Head of caudate nucleus (tissue), 42 donors: Measurements from ENCODE around the gene IL3RA.
"Not testable (repeated sequence)": the region's sequence is repeated elsewhere in the genome, so short reads cannot be mapped to it uniquely, and the experiment has no call there.

ENCODE experiments used
- DNase-seq, 42 donors: peaks; one replicate each; pipeline versions ENCODE4 v3.0.0 to v3.0.0-alpha.2; 2020 to 2021; ENCODE audit warnings: mixed read lengths in 7 of 42
- intact Hi-C: fragments of 100-400 bp; cut with DNase I; formaldehyde crosslinking; loops from one replicate; pipeline ENCODE4 v1.15.0; 2022

Gene IL3RA

DNA sequence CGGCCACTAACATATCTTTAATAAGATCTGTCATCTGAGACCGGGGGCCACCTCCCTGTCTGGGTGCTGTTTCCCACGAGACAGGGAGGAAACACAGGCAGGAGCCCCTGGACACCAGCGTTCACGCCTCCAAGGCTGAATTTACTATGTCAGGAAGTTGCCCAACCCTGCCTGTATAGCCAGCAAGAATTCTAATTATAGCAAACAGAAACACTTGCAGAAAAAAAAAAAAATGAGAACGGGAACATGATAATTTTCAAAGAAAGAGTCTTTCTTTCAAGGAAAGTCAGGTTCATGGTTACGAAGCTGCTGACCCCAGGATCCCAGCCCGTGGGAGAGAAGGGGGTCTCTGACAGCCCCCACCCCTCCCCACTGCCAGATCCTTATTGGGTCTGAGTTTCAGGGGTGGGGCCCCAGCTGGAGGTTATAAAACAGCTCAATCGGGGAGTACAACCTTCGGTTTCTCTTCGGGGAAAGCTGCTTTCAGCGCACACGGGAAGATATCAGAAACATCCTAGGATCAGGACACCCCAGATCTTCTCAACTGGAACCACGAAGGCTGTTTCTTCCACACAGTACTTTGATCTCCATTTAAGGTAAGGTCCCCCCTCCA lies at the start of gene IL3RA:
Gene IL3RA (plus strand): TSS at position 455 of the 613 bp plus-strand sequence. CDS start 4,981 bp downstream, outside the sequence.
- intact Hi-C loops: no loop called here
- peak in 25 of 42 donors; percentile 18 to 63 (median 36) for DNase-seq

DNA sequence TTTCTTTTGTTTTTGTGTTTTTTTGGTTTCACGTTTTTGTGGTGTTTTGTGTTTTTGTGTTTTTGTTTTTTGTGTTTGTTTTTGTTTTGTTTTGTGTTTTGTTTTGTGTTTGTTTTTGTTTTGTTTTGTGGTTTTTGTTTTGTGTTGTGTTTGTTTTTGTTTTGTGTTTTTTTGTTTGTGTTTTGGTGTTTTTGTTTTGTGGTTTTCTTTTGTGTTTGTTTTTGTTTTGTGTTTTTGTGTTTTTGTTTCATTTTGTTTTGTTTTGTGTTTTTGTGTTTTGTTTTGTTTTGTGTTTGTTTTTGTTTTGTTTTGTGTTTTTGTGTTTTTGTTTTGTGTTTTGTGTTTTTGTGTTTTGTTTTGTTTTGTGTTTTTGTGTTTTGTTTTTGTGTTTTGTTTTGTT lies 47.0 kb upstream of the IL3RA start:
- intact Hi-C loops: no loop called here
- DNase-seq: no peak

DNA sequence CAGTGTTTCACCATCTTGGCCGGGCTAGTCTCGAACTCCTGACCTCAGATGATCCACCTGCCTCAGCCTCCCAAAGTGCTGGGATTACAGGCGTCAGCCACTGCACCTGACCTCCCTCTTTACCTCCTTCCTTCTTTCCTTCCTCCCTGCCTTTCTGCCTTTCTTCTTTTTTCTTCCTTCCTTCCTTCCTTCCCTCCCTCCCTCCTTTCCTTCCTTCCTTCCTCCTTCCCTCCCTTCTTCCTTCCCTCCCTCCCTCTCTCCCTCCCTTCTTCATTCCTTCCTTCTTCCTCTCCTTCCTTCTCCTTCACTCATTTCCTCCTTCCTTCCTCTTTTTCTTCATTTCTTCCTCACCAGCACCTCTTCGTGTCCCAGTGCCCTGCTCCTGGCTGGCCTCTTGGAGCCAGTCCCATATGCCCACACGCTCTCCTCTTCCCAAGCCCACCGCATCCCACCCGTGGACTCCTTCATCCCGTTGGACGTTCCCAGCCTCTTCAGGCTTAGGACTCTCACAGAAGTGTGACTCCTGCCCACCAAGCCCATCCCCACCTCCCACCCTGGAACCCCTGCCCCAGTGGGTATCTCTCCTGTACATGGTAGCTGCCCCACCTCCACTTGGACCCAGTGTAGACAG lies 45.4 kb upstream of the IL3RA start:
- intact Hi-C loops: no loop called here
- DNase-seq: no peak

DNA sequence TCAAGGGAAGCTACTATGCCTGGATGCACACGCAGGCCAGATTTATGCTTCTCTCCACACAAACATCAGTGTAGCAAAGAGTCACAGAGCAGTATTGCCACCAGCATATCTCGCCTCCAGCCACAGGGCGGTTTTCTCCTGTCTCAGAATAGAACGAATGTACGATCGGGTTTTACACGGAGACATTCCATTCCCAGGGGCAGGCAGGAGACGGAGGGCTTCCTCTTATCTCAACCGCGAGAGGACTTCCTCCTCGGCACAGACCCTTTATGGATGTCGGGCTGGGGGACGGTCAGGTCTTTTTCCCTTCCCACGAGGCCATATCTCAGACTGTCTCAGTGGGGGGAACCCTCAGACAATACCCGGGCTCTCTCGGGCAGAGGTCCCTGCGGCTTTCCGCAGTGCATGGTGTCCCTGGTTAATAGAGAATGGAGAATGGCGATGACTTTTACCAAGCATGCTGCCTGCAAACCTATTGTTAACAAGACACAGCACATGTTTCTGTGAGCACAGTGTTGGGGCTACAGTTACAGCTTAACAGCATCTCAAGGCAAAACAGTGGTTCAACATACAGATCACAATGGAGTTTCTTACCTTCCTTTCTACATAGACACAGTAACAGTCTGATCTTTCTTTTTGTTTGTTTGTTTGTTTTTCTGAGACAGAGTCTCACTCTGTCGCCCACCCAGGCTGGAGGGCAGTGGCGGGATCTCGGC lies 43.9 kb upstream of the IL3RA start:
- intact Hi-C loops: no loop called here

DNA sequence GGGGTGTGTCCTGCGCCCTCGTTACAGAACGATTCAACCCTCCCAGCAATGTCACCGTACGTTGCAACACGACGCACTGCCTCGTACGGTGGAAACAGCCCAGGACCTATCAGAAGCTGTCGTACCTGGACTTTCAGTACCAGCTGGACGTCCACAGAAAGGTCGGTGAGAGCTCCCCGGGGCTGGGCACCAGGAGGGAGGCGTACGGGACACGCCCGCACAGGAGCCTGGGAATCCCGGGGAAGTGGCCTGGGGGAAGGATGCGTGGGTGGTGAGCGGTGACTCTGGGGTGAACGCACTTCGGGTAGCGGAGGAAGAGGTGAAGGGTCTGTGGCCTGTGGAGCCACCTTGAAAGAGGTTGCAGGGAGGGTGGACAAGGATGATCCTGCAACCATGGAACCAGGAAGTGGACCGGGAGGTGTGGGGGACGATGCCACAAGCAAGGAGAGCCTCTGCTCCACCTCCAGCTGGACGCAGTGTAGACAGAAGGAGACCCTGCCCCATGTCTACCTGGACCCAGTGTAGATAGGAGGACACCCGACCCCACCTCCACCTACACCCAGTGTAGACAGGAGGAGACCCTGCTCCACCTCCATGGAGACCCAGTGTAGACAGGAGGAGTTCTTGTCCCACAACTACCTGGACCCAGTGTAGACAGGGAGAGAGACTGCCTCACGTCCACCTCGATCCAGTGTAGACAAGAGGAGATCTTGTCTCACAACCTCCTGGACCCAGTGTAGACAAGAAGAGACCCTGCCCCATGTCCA lies 42.1 kb upstream of the IL3RA start:
- no peak for DNase-seq
- intact Hi-C loops: no loop called here

More for the DNA sequence above, 43.9 kb upstream of the IL3RA start:
- peak in 4 of 42 donors; percentile 13 to 43 (median 22) for DNase-seq

DNA sequence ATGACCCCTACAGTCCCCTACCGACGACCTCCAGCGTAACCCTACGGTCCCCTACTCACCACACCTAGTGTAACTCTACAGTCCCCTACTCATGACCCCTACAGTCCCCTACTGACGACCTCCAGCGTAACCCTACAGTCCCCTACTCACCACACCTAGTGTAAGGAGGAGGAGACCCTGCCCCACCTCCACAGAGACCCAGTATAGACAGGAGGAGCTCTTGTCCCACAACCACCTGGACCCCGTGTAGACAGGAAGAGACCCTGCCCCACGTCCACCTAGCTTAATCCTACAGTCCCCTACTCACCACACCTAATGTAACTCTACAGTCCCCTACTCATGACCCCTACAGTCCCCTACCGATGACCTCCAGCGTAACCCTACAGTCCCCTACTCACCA lies 41.0 kb upstream of the IL3RA start:
- intact Hi-C loops: no loop called here
- no peak for DNase-seq

DNA sequence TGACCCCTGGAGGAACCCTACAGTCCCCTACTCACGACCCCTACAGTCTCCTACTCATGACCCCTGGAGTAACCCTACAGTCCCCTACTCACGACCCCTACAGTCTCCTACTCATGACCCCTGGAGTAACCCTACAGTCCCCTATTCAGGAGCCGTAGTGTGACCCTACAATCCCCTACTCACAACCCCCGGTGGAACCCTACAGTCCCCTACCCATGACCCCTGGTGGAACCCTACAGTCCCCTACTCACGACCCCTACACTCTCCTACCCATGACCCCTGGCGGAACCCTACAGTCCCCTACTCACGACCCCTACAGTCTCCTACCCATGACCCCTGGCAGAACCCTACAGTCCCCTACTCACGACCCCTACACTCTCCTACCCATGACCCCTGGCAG lies 39.0 kb upstream of the IL3RA start:
- intact Hi-C loops, DNase-seq: not testable (repeated sequence)

DNA sequence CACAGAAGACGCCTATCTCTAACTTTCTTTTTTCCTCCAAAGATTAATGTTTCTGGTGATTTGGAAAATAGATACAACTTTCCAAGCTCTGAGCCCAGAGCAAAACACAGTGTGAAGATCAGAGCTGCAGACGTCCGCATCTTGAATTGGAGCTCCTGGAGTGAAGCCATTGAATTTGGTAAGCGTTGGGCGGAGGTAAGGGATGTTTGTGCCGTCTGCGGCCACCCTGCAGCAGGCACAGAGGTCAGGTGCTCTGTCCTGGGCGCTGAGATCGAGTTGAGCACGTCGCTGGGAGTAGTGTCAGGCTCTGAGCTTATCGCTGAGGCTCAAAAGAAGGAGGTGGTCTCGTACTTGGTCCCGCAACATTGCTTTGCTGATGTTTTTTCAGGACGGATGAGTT lies 36.1 kb upstream of the IL3RA start:
- intact Hi-C loops: no loop called here
- DNase-seq: no peak

DNA sequence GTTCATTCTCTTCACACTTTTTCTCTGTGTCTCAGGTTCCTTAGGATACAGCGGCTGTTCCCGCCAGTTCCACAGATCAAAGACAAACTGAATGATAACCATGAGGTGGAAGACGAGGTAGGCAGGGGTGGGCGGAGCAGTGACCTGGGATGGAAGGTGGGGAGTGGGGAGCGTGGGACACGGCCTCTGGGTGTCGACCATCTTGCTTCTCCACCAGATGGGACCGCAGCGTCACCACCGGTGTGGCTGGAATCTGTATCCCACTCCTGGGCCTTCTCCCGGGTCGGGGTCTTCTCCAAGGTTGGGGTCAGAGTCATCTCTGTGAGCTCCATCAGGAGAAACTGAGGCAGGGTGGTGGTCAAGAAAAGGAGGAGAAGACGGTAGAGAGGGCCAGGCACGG lies 31.2 kb upstream of the IL3RA start:
- DNase-seq: no peak
- intact Hi-C loops: no loop called here

DNA sequence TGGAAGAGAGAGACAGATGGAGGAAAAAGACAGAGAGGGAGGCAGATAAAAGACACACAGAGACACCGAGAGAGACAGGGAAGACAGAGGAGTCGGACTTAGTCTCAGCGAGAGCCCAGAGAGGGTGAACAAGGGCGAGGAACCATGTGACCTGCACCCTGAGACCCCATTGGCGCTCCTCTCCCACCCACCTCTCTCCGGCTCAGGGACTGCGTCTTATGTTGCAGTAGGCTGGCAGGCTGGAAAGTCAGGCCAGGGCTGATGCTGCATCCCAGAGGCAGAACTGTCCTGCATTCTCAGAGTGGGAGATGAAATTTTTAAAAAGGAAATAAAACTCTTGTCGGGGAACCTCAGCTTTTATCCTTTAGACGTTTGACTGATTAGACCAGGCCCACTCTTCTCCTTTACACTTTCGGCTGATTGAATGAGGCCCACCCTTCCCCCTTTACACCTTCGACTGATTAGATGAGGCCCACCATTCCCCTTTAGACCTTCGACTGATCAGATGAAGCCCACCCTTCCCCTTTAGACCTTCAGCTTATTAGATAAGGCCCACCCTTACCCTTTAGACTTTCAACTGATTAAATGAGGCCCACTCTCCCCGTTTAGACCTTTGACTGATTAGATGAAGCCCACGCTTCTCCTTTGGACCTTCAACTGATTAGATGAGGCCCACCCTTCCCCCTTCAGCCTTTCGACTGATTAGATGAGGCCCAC lies 29.5 kb upstream of the IL3RA start:
- intact Hi-C loops: no loop called here

DNA sequence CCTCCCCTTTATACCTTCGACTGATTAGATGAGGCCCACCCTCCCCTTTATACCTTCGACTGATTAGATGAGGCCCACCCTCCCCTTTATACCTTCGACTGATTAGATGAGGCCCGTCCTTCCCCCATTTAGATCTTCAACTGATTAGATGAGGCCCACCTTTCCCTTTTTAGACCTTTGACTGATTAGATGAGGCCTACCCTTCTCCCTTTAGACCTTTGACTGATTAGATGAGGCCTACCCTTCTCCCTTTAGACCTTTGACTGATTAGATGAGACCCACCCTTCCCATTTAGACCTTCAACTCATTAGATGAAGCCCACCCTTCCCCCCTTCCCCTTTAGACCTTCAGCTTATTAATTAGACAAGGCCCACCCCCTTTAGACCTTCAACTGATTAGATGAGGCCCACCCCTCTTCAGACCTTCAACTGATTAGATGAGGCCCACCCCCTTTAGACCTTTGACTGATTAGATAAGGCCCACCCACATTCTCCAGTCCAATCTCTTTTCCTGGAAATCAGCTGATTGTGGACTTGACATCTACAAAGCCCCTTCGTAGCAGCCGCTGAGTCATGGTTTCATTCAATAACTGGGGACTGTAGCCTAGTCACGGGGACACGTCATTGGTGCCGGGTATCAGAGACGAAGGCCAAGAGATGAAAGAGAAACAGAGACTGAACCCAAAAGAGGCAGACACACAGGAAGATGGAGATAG lies 28.8 kb upstream of the IL3RA start:
- DNase-seq: no peak
- intact Hi-C loops: no loop called here

More for the DNA sequence above, 29.5 kb upstream of the IL3RA start:
- DNase-seq: no peak

DNA sequence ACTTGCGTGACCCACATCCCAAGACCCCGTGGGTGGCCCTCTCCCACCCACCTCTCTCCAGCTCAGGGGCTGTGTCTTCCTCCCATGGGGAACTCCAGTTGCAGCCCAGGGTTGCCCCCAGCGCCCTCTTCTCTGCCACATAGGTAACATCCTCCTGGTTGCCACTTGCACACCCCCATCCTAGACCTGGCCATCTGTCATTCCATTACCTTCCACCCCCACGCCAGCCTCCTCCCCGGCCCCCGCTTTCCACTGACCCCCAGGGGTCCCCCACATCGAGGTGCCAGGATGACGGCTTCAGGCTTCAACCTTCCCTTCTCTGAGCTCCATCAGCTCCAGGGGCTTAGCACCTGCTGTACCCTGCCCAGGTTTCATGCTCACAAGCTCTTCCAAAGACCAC lies 28.1 kb upstream of the IL3RA start:
- DNase-seq: no peak
- intact Hi-C loops: no loop called here

DNA sequence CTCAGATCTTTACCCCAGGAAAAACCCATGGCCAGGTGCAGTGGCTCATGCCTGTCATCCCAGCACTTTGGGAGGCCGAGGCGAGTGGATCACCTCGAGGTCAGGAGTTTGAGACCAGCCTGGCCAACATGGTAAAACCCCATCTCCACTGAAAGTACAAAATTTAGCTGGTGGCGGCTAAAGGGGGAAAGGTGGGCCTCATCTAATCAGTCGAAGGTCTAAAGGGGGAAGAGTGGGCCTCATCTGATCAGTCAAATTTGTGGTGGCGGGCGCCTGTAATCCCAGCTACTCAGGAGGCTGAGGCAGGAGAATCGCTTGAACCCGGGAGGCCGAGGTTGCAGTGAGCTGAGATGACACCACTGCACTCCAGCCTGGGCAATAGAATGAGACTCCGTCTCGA lies 27.7 kb upstream of the IL3RA start:
- DNase-seq, intact Hi-C loops: not testable (repeated sequence)

DNA sequence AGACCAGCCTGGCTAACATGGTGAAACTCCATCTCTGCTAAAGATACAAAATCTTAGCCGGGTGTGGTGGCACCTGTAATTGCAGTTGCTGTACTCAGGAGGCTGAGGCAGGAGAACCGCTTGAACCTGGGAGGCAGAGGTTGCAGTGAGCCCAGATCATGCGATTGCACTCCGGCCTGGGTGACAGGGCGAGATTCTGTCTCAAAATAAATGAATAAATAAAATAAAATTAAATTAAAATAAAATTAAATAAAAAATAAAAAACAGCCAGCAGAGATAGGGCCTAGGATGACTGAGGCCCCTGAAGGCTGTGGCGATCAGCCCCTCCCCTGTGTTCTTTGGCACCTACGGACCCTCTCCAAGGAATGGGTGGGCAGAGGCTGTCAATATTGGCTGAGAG lies 22.8 kb upstream of the IL3RA start:
- intact Hi-C loops: no loop called here
- no peak for DNase-seq

DNA sequence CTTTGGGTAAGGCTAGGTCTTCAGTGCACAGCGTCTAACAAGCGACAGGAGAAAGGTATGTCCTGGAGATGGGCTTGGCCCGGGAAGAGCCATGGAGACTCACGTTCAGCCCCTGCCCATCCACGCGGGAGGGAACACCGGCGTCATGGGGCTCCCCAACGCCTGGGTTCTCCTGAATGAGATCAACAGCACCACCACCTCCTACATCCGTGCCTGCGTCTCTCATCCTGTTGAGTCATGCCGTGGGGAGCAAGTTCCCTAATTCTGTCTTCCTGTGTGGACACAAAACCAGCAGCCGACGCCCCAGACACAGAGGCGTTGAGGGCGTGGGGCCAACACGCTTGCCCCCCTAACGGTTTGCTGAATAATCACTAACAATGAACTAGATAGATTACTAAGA lies 20.1 kb upstream of the IL3RA start:
- intact Hi-C loops: no loop called here
- peak in 33 of 42 donors; percentile 17 to 79 (median 40) for DNase-seq

DNA sequence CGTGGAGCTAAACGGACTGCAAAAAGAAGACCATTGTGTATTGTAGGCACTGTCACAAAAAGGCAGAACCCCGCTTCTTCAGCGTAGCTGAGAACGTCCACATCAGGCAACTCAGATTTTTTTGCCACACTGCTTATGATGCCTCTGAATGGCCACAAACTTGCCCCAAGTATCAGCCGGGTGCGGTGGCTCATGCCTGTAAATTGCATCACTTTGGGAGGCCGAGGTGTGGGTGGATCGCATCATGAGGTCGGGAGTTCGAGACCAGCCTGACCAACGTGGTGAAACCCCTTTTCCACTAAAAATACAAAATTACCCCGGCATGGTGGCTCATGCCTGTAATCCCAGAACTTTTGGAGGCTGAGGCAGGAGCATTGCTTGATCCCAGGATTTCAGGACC lies 14.9 kb upstream of the IL3RA start:
- intact Hi-C loops: no loop called here
- DNase-seq: no peak

DNA sequence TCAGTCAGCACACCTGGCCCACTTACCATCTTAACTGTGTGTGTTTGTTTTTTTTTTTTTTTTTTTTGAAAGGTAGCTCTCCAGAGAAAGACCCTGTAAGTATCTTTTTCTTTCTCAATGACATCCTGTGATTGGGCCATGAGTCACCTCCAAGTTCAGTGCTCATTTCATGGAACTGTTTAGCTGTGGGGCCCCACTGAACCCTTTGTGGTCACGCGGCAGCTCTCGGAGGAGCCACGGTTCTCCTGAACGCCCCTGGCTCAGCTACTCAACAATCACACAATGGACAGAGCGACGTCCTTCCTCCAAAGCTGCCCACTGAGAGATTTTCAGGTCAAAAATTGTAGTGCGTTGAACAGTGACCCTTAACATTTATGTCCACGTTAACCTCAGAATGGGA lies 14.2 kb upstream of the IL3RA start:
- DNase-seq: no peak
- intact Hi-C loops: no loop called here

DNA sequence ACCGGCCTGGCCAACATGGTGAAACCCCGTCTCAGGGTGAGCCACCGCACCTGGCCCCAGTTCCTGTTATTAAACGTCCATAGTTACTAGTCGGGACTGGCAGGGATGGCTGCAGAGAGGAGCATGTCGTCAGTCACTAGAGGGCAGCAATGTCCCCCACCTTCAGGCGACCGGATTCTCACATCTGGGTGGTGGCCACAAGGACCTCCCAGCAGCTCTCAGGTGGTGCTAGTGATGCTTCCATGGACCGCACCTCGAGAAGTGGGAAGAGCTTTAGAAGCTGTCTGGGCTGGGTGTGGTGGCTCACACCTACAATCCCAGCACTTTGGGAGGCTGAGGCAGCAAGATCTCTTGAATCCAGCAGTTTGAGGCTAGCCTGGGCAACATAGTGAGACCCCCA lies 13.3 kb upstream of the IL3RA start:
- peak in 23 of 42 donors; percentile 10 to 56 (median 24) for DNase-seq
- intact Hi-C loops: no loop called here
